HG02759 (cell line): ENCODE results near the gene NEK1.
"Not testable (repeated sequence)": the region's sequence is repeated elsewhere in the genome, so short reads cannot be mapped to it uniquely, and the experiment has no call there.

ENCODE experiments used
- ATAC-seq: cut with Tn5 transposase; IDR thresholded peaks from one replicate; pipeline ENCODE4 v1.9.1; 2021; ENCODE audit warnings: mild to moderate bottlenecking, moderate library complexity; ENCODE audit not compliant: unreplicated experiment

Gene NEK1

DNA sequence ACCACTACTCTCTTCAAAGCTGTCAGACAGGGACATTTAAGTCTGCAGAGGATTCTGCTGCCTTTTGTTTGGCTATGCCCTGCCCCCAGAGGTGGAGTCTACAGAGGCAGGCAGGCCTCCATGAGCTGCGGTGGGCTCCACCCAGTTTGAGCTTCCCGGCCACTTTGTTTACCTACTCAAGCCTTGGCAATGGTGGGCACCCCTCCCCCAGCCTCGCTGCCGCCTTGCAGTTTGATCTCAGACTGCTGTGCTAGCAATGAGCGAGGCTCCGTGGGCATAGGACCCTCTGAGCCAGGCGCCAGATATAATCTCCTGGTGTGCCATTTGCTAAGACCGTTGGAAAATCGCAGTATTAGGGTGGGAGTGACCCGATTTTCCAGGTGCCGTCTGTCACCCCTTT is 112.5 kb downstream of the NEK1 start:
- ATAC-seq = not testable (repeated sequence)

DNA sequence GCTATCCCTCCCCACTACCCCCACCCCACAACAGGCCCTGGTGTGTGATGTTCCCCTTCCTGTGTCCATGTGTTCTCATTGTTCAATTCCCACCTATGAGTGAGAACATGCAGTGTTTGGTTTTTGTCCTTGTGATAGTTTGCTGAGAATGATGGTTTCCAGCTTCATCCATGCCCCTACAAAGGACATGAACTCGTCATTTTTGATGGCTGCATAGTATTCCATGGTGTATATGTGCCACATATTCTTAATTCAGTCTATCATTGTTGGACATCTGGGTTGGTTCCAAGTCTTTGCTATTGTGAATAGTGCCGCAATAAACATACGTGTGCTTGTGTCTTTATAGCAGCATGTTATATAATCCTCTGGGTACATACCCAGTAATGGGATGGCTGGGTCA is 118.1 kb downstream of the NEK1 start:
- ATAC-seq = not testable (repeated sequence)

DNA sequence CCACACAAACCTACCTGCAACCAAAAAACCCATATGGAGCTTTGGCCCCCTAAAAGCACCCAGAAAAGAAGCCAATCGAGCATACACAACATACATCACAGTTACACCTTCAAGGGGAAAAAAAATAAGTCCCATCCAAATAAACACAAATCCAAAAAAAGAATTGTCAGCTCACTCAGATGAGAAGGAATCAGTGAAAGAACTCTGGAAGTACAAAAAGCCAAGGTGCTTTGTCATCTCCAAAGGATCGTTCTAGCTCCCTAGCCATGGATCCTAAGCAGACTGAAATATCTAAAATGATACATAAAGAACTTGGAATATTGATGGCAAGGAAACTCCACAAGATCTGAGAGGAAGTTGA is 119.2 kb downstream of the NEK1 start:
- ATAC-seq = no peak

DNA sequence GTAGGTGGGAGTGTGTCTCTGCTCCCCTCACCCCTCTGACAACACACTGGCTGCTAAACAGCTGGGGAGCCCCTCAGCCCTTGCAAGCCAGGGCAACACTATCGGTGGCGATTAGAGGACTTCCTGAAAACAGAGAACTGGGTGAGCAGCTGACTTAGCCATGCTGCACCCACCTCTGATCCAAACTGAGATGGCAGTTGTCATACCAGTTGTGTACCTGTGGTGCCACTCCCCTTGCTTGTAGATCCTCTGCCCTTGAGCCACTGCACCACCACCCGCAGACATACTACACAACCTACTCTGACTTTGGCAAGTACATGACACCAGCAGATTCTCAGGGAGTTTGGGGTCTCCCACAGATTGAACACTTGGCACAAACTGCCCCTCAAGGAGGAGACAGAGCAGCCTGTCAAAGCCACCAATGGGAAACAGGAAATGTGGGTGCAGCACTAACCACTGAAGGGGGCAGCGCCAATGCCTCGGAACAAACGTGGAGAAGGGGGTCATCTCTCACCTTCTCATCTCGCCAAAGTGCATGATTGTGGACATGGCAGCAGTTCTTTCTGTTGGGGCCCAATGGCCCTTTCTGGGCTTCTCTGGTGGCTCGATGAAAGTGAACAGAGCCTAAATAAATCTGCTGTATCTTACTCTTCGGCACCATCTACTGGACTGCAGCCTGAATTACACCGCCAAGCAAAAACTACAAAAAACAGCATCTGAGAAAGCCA is 119.8 kb downstream of the NEK1 start:
- no peak for ATAC-seq

DNA sequence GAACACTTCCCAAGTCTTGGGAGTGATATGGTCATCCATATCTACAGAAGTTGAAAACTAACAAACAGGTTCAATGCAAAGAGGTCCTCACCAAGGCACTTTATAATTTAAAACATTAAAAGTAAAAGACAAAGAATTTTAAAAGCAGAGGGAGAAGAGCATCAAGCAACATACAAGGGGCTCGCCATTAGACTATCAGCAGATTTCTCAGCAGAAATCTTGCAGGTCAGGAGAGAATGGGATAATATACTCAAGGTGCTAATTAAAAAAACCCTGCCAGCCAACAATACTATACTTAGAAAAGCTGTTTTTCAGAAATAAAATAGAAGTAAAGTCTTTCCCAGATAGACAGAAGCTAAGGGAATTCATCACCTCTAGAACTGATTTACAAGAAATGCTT is 121.2 kb downstream of the NEK1 start:
- ATAC-seq = no peak

DNA sequence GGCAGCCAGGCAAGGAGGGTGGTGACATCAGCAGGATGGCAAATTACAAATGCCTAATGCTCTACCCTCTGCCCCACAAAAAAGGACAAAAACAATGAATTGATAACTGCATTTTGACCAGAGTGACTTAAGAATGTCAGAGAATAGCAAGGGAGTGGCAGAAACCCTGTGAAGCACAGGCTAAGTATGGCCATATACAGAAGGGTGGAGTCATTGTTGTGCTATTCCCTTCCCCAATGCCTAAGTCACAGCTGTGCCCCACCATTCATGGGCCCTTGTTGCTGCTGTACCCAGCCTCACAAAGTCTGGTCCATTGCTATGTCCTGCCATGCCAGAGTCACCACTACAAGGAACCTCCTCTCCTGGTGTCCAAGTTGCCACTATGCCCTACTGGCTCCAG is 123.1 kb downstream of the NEK1 start:
- no peak for ATAC-seq

DNA sequence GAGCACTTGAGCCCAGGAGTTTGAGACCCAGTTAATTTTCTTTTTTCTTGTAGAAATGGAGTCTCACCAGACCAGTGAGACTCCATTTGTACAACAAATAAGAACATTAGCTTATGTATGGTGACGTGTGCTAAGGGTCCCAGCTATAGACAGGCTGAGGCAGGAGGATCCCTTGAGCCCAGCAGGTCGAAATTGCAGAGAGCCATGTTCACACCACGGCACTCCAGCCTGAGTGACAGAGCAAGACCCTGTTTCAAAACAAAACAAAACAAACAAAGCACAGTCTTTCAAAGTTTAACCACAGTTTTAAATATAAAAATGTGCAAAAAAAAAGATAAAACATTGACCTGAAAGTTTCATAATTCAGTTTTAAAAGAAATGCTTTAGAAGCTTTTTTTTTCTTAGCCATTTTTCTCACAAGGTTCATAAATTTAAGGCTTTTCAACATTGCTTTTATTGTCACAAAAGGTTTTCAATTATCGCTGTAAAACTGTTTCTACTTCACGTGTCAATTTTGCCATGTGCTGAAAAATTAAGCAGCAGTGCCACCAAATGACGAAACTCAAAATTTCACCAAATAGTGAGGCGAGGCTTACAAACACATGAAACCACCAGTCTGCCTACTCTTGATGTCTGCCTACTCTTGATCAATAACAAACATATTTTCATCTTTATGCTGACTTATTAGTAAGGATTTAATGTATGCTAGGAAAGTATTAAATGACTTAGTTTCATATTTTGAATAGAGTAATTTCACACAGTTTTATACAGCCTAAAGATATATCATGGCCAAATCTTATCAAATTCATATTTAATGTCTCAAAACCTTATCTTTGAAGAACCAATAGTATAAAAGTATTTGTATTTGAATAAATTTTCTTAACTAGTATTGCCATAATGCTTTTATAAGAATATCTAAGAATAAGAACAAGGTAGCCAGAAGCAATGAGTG is 126.3 kb downstream of the NEK1 start:
- ATAC-seq = peak; percentile 70

DNA sequence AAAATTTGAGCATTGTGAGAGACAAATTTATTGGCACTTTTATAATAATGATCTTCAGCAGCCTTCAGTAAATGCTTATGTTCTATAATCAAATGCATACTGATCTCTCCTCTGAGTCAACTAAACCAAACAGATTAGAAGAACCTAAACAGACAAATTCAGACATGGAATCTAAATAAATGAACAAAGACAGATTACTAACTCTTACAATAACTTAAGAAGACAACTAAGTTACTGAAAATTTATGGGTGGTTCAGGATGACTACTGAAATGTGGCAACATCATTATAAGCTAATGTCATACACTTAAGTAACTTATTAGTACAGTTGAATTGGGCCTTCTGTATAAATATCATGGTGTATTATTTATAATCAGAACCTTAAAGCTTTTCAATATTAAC is 127.3 kb downstream of the NEK1 start:
- no peak for ATAC-seq

DNA sequence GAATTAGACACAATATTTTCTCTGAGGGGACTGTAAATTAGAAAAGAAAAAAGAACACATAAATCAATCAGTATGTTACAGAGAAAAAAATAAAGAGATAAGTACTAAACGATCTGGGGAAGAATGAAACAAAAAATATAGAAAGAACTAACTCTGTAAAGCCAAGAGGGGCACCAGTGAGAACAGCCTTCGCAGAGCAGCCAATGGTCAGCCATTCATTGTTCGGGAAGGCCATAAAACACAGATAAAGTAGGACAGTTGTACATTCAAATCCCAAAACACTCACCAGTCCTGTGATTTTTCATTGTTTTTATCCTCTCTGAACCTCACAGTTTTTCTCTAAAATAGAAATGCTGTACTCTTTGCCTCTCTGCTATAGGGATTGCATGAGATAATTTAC is 127.9 kb downstream of the NEK1 start:
- ATAC-seq = no peak

DNA sequence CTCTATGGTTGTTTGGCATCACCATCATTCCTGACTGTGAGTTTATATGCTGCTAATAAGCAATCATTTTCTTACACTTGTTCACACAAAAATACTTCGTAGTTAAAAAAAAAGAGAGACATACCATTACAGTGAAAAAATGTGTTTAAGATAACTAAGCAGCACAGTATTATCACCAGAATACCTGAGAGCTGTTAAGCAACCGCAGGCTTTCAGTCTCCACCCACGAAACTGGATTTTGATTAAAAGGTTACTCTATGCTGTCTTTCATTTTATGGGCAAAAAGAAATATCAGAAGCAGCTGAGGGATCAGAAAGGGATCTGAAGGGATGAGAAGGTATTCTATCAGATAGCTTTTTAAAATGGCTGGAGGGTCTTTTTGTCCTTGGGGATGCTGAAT is 148.3 kb downstream of the NEK1 start:
- ATAC-seq = no peak

DNA sequence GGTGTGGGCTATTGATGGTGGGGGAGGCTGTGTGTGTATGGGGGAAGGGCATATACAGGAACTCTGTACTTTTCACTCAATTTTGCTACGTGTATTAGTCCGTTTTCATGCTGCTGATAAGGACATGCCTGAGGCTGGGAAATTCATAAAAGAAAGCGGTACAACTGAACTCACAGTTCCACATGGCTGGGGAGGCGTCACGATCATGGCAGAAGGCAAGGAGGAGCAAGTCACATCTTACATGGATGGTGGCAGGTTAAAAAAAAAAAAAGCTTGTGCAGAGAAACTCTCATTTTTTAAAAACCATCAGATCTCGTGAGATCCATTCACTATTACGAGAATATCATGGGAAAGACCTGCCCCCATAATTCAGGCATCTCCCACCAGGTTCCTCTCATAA is 152.3 kb downstream of the NEK1 start:
- ATAC-seq = no peak

DNA sequence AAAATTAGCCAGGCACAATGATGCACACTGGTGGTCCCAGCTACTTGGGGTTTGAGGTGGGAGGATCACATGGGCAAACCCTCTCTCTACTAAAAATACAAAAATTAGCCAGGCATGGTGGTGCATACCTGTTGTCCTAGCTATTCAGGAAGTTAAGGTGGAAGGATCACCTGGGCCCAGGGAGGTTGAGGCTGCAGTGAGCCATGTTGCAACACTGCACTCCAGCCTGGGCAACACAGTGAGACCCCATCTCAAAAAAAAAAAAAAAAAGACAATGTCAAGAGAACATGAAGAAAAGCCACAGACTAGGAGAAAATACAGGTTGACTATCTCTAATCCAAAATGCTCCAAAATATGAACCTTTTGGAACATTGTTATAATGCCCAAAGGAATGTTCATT is 153.8 kb downstream of the NEK1 start:
- ATAC-seq = no peak

DNA sequence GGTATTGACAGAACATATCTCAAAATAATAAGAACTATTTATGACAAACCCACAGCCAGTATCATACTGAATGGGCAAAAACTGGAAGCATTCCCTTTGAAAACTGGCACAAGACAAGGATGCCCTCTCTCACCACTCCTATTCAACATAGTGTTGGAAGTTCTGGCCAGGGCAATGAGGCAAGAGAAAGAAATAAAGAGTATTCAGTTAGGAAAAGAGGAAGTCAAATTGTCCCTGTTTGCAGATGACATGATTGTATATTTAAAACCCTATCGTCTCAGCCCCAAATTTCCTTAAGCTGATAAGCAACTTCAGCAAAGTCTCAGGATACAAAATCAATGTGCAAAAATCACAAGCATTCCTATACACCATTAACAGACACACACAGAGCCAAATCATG is 159.7 kb downstream of the NEK1 start:
- not testable (repeated sequence) for ATAC-seq

DNA sequence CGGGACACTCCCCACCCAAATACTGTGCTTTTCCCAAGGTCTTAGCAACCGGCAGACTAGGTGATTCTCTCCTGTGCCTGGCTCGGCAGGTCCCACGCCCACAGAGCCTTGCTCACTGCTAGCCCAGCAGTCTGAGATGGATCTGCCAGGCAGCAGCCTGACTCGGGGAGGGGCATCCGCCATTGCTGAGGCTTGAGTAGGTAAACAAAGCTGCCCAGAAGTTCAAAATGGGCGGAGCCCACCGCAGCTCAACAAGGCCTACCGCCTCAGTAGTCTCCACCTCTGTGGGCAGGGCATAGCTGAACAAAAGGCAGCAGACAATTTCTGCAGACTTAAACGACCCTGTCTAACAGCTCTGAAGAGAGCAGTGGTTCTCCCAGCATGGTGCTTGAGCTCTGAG is 163.4 kb downstream of the NEK1 start:
- not testable (repeated sequence) for ATAC-seq

DNA sequence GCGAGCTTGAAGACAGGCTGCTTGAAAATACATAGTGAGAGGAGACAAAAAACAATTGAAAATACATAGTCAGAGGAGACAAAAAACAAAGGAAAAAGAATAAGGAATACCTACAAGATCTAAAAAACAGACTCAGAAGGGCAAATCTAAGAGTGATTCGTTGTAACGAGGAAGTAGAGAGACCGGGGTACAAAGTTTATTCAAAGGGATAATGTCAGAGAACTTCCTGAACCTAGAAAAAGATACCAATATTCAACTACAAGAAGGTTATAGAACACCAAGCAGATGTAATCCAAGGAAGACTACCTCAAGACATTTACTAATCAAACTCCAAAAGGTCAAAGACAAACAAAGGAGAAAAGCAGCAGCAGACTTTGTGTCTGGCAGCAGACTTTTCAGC is 165.6 kb downstream of the NEK1 start:
- no peak for ATAC-seq

DNA sequence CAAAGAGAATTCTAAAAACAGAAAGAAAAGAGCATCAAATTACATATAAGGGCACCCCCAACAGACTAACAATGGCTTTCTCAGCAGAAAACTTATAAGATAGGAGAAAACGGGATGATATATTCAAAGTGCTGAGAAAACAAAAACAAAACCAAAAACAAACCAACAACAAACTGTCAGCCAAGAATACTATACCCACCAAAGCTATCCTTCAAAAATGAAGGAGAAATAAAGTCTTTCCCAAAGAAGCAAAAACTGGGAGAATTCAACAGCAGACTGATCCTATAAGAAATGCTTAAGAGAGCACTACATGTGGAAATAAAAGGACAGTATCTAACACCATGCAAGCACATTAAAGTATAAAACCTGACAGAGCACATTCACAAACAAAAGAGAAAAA is 168.6 kb downstream of the NEK1 start:
- no peak for ATAC-seq

DNA sequence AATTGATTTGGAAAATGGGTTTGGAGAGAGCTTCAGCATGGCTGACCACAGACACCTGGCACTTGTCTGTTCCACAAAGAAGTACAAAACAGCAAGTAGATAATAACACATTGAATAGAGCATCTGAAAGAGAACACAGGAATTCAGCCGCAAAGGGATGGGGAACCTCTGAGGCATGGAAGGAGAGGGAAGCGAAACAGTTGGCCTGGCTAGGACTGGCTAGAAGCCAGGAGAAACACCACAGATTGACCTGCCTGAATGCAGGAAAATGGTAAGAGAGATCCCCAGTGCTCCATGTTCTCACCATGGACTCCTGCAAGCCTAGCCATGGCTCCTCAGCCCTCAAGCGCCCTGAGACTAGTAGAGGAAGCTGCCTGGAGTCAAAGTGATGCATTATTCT is 171.9 kb downstream of the NEK1 start:
- ATAC-seq = no peak

DNA sequence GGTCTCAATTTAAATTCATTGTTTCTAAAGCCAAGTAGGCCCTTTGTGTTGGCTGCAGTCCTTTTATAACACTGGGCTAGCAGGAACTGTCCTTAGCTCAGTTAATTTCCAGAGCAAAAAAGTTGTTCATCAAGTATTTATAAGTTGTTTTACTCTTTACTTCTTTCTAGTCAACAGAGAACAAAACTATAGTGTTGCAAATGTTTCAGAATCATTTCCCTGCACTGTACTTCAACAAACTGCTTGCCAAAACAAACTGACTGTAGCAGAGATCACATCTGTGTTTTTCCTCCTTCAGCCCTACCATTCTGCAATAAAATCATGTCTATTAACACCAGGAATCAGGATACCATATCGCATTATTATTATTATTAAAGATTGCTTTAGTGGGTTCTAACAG is 173.1 kb downstream of the NEK1 start:
- no peak for ATAC-seq

DNA sequence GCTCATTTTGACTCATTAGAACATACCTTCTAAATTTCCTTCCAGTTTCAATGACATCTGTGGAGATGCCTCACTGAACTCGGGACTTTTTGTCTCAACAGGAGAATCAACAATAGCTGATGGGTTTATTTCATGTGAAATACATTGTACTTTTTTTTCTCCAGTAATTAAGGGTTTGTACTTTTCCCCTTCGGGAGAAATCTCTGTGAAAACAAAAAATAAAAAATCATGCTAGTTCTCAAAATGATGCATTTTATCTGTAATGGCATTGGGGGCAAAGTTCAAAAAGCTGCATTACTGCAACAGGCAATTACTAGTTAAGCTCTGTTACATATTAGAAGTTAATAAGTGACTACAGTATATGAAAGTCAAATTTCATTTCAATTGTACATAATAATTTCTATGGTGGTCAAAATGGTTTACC is 174.3 kb downstream of the NEK1 start:
- ATAC-seq = peak; percentile 56

DNA sequence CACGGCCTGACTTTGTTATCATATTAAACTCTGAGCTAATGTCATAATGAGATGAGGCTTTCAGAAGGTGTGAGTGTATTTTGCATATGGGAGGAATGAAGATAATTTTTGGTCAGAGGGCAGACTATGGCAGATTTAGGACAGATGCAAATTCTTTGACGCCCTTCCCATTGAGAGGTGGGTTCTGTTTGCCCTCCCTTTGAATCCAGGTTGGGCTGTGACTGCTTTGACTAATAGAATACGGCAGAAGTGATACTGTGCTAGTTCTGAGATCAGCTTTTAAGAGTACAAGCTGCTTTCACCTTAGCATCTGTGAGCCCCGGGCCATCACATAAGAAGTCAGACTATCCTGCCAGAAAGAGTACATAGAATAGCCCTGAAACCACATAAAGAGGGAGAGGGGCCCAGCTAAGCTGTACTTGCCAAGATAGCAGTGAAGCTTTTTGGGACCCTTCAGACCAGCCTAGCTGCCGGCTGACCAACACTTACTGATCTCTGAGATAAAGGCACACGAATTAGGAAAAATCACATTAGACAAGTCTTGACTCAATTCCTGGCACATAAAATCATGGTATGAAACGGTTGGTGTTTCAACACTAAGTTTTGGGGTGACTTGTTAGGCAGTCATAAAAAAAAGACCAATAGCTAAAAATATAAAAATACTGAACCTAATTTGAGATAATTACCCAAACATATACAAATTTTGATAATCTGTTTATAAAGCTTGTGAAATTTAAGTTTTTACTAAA is 174.9 kb downstream of the NEK1 start:
- peak; percentile 88 for ATAC-seq

DNA sequence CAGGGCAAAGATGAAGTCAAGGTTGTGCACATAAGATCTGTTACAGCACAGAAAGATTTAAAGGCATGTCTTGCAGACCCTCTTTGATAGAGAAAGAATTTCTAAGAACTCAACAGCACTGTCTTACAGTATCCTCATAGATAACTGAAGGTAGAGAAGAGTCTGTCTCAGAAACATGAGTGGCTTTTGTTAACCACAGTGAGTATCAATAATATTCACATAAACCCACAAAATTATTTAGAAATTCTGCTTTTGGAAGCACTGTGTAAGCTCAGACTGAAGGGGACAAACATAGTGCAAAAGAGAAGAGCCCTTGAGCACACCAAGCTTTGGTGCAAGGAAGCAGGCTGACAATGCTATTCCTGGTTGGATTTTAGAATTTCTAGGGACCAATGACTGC is 175.6 kb downstream of the NEK1 start:
- no peak for ATAC-seq

DNA sequence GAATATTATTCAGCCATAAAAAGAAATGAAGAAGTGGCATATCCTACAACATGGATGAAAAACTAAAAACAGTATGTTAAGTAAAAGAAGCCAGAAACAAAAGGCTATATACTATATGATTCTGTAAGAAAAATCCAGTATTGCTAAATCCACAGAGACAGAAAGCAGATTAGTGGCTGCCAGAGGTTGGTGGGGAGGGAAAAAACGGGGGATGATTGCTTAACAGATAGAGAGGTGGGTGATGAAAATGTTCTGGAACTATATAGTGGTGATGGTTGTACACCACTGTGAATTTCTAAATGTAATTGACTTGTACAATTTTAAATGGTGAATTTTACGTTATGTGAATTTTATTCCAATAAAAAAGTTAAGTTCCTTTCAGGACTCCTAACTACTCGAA is 184.0 kb downstream of the NEK1 start:
- no peak for ATAC-seq
